ENCODE data around the gene LTBP4. TPM values are rescaled to one million over a fixed set of nuclear protein-coding genes. Genes with fewer than 3 reads are reported as not detected.

The LTBP4 gene
- total and polyA plus RNA-seq, 2 of the 13 experiments (the other 11 are each of a cell fraction or from before 2014, with no cell fraction given): 0.86 to 2.3 TPM

DNA sequence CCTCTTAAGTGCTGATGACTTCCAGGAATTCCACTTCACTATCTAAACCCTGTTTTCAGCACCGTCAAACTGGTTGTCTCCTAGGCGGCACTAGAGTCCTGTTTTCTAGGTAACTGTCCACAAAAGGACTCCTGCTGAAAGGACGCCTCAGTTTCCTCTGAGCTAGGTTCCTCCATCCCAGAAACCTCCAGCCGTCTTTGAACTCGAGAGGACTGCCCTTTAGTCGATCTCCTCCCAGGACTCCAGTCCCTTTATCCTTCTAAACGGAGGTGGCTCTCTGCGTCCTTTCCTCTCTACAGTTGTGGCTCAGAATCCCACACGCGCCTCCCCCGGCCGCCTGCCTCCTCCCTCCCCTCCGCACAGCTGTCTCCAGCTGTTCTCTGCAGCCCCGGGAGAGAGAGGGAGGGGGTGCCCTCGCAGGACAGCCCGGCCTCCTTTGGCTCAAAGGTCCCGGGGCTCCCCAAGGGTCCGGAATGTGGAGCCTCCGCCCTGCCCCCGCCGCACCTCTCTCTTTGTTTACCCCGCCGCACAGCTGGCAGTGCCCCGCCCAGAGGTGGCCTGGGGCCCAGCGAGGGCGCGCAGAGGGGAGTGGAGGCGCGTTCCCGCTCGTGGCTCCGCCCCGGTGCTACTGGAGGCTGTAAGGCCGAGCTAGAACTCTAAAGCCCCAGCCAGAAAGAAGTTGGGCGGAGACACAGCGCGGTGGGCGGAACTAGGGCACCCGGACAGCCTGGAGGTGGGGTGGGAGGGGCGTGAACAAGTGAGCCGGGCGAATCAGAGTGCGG, 2.4 kb downstream of the LTBP4 start (continued):
- TF ChIP-seq, protein P1, sequence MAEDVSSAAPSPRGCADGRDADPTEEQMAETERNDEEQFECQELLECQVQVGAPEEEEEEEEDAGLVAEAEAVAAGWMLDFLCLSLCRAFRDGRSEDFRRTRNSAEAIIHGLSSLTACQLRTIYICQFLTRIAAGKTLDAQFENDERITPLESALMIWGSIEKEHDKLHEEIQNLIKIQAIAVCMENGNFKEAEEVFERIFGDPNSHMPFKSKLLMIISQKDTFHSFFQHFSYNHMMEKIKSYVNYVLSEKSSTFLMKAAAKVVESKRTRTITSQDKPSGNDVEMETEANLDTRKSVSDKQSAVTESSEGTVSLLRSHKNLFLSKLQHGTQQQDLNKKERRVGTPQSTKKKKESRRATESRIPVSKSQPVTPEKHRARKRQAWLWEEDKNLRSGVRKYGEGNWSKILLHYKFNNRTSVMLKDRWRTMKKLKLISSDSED (CRISPR knock-in tag; IDR thresholded peaks at IDR 0.05): no peak
- TF ChIP-seq, protein P2, sequence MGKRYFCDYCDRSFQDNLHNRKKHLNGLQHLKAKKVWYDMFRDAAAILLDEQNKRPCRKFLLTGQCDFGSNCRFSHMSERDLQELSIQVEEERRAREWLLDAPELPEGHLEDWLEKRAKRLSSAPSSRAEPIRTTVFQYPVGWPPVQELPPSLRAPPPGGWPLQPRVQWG (CRISPR knock-in tag; IDR thresholded peaks at IDR 0.05; ENCODE audit: borderline replicate concordance, low read depth): no peak
- TF ChIP-seq MXD4 (CRISPR knock-in tag; IDR thresholded peaks at IDR 0.05) (peak; percentile 74), PCBP1 (IDR thresholded peaks at IDR 0.05; ENCODE audit: borderline replicate concordance, low read depth, low read length) (0 out of 2 replicates have a peak, but pooled peaks have one; percentile 37), REL (CRISPR knock-in tag; conservative IDR thresholded peaks at IDR 0.05) (peak; percentile 67; the same call in 1 of the 2 replicates), PHF5A (CRISPR knock-in tag; IDR thresholded peaks at IDR 0.05; ENCODE audit: low read depth, unreplicated experiment) (no peak), ZNF644 (CRISPR knock-in tag; IDR thresholded peaks at IDR 0.05; ENCODE audit: low read depth) (no peak), ZNF256 (CRISPR knock-in tag; conservative IDR thresholded peaks at IDR 0.05) (no peak), ZSCAN29 (CRISPR knock-in tag; conservative IDR thresholded peaks at IDR 0.05) (0 out of 2 replicates have a peak, but pooled peaks have one; percentile 52)
- TF ChIP-seq, protein P3, sequence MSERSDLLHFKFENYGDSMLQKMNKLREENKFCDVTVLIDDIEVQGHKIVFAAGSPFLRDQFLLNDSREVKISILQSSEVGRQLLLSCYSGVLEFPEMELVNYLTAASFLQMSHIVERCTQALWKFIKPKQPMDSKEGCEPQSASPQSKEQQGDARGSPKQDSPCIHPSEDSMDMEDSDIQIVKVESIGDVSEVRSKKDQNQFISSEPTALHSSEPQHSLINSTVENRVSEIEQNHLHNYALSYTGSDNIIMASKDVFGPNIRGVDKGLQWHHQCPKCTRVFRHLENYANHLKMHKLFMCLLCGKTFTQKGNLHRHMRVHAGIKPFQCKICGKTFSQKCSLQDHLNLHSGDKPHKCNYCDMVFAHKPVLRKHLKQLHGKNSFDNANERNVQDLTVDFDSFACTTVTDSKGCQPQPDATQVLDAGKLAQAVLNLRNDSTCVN (CRISPR knock-in tag; IDR thresholded peaks at IDR 0.05; ENCODE audit: borderline replicate concordance): peak; percentile 78; the same call in 1 of the 2 replicates
- TF ChIP-seq, protein P4, sequence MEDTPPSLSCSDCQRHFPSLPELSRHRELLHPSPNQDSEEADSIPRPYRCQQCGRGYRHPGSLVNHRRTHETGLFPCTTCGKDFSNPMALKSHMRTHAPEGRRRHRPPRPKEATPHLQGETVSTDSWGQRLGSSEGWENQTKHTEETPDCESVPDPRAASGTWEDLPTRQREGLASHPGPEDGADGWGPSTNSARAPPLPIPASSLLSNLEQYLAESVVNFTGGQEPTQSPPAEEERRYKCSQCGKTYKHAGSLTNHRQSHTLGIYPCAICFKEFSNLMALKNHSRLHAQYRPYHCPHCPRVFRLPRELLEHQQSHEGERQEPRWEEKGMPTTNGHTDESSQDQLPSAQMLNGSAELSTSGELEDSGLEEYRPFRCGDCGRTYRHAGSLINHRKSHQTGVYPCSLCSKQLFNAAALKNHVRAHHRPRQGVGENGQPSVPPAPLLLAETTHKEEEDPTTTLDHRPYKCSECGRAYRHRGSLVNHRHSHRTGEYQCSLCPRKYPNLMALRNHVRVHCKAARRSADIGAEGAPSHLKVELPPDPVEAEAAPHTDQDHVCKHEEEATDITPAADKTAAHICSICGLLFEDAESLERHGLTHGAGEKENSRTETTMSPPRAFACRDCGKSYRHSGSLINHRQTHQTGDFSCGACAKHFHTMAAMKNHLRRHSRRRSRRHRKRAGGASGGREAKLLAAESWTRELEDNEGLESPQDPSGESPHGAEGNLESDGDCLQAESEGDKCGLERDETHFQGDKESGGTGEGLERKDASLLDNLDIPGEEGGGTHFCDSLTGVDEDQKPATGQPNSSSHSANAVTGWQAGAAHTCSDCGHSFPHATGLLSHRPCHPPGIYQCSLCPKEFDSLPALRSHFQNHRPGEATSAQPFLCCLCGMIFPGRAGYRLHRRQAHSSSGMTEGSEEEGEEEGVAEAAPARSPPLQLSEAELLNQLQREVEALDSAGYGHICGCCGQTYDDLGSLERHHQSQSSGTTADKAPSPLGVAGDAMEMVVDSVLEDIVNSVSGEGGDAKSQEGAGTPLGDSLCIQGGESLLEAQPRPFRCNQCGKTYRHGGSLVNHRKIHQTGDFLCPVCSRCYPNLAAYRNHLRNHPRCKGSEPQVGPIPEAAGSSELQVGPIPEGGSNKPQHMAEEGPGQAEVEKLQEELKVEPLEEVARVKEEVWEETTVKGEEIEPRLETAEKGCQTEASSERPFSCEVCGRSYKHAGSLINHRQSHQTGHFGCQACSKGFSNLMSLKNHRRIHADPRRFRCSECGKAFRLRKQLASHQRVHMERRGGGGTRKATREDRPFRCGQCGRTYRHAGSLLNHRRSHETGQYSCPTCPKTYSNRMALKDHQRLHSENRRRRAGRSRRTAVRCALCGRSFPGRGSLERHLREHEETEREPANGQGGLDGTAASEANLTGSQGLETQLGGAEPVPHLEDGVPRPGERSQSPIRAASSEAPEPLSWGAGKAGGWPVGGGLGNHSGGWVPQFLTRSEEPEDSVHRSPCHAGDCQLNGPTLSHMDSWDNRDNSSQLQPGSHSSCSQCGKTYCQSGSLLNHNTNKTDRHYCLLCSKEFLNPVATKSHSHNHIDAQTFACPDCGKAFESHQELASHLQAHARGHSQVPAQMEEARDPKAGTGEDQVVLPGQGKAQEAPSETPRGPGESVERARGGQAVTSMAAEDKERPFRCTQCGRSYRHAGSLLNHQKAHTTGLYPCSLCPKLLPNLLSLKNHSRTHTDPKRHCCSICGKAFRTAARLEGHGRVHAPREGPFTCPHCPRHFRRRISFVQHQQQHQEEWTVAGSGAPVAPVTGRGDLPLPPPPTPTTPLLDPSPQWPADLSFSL (CRISPR knock-in tag; IDR thresholded peaks at IDR 0.05): no peak
- TF ChIP-seq, protein P5, sequence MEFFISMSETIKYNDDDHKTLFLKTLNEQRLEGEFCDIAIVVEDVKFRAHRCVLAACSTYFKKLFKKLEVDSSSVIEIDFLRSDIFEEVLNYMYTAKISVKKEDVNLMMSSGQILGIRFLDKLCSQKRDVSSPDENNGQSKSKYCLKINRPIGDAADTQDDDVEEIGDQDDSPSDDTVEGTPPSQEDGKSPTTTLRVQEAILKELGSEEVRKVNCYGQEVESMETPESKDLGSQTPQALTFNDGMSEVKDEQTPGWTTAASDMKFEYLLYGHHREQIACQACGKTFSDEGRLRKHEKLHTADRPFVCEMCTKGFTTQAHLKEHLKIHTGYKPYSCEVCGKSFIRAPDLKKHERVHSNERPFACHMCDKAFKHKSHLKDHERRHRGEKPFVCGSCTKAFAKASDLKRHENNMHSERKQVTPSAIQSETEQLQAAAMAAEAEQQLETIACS (CRISPR knock-in tag; IDR thresholded peaks at IDR 0.05): peak; percentile 100
- TF ChIP-seq, protein P6, sequence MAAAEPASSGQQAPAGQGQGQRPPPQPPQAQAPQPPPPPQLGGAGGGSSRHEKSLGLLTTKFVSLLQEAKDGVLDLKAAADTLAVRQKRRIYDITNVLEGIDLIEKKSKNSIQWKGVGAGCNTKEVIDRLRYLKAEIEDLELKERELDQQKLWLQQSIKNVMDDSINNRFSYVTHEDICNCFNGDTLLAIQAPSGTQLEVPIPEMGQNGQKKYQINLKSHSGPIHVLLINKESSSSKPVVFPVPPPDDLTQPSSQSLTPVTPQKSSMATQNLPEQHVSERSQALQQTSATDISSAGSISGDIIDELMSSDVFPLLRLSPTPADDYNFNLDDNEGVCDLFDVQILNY (CRISPR knock-in tag; conservative IDR thresholded peaks at IDR 0.05): no peak; the same call in 1 of the 2 replicates
- TF ChIP-seq, protein P7, sequence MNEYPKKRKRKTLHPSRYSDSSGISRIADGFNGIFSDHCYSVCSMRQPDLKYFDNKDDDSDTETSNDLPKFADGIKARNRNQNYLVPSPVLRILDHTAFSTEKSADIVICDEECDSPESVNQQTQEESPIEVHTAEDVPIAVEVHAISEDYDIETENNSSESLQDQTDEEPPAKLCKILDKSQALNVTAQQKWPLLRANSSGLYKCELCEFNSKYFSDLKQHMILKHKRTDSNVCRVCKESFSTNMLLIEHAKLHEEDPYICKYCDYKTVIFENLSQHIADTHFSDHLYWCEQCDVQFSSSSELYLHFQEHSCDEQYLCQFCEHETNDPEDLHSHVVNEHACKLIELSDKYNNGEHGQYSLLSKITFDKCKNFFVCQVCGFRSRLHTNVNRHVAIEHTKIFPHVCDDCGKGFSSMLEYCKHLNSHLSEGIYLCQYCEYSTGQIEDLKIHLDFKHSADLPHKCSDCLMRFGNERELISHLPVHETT (CRISPR knock-in tag; conservative IDR thresholded peaks at IDR 0.05): peak; percentile 89; the same call in 1 of the 2 replicates

Data from HepG2 (cell line).